Measurements from ENCODE around the gene ABCA2.

GRCh38 chr9:137030538-137031527 is 2.8 kb upstream of the ABCA2 start:
- no peak for TF ChIP-seq EZH2 (IDR thresholded peaks at IDR 0.05)
- no peak for TF ChIP-seq CEBPB (IDR thresholded peaks at IDR 0.05; ENCODE audit: low read depth)
- no peak for TF ChIP-seq CTCF (IDR thresholded peaks at IDR 0.05 in 2 of 3, conservative IDR thresholded peaks at IDR 0.05 in 1 of 3; ENCODE audit: borderline replicate concordance in 1 of 3, insufficient read depth in 1 of 3, low read depth in 2 of 3, low read length in 2 of 3)
- no peak for TF ChIP-seq REST (IDR thresholded peaks at IDR 0.05; ENCODE audit: low read depth)
- TF ChIP-seq EZH2phosphoT487 (IDR thresholded peaks at IDR 0.05; ENCODE audit: borderline replicate concordance) = no peak
- TF ChIP-seq POLR2AphosphoS5 (IDR thresholded peaks at IDR 0.05; ENCODE audit: low read depth, low read length) = no peak
- TF ChIP-seq ZFX (IDR thresholded peaks at IDR 0.05) = no peak
- no peak for TF ChIP-seq MAX (IDR thresholded peaks at IDR 0.05)
- TF ChIP-seq ZBTB33 (IDR thresholded peaks at IDR 0.05; ENCODE audit: extremely low read depth, insufficient replicate concordance, low read length) = no peak
- no peak for TF ChIP-seq POLR2A (IDR thresholded peaks at IDR 0.05; ENCODE audit: borderline replicate concordance, extremely low read depth, insufficient read depth, insufficient read length)
- TF ChIP-seq ELF1 (IDR thresholded peaks at IDR 0.05; ENCODE audit: borderline replicate concordance, low read depth) = no peak
- TF ChIP-seq ATF3 (IDR thresholded peaks at IDR 0.05) = no peak
- no peak for TF ChIP-seq FOSL1 (IDR thresholded peaks at IDR 0.05; ENCODE audit: low read depth)

Data from HCT116 (cell line).